A549 (cell line): ENCODE results near the gene SEC24A.

Experiments used
- CBX8 ChIP-seq: fragments of 200-600 bp; sonication (generic); IDR thresholded peaks from 2 replicates; pipeline ENCODE4 v1.6.1; 2016
- CTCF ChIP-seq: fragments of >200 bp; sonication (Bioruptor Twin); formaldehyde crosslinking; IDR thresholded peaks from 3 replicates; pipeline ENCODE4 v1.5.1; 2016
- REST ChIP-seq: fragments of 200-600 bp; sonication (generic); IDR thresholded peaks from 2 replicates; pipeline ENCODE4 v1.6.1; 2016; ENCODE audit warnings: antibody characterized with exemption, mild to moderate bottlenecking, moderate library complexity
- RFX5 ChIP-seq: fragments of 450-650 bp; IDR thresholded peaks from 2 replicates; pipeline ENCODE4 v1.7.1; 2014; ENCODE audit warnings: antibody characterized with exemption, mild to moderate bottlenecking, moderate library complexity
- RNF2 ChIP-seq: fragments of 200-600 bp; sonication (generic); IDR thresholded peaks from 2 replicates; pipeline ENCODE4 v1.6.1; 2016; ENCODE audit warnings: low read depth, mild to moderate bottlenecking, antibody characterized with exemption, moderate library complexity, borderline replicate concordance
- SMC3 ChIP-seq: fragments of >200 bp; sonication (Bioruptor Twin); formaldehyde crosslinking; IDR thresholded peaks from 3 replicates; pipeline ENCODE4 v1.6.1; 2018; ENCODE audit warnings: inconsistent platforms

- TF ChIP-seq CTCF = no peak
- no peak for TF ChIP-seq RNF2
- TF ChIP-seq RFX5 = no peak
- no peak for TF ChIP-seq REST
- TF ChIP-seq SMC3 = no peak
- TF ChIP-seq CBX8 = no peak
Observed at GRCh38 chr5:134609232-134609851, 39.2 kb upstream of the SEC24A start.
